ENCODE results near the gene AMH. TPM values are rescaled to one million over a fixed set of nuclear protein-coding genes. Genes with fewer than 3 reads are reported as not detected.

The AMH gene
- total RNA-seq, 1 experiment from 2014 or later = 11.2 TPM

DNA sequence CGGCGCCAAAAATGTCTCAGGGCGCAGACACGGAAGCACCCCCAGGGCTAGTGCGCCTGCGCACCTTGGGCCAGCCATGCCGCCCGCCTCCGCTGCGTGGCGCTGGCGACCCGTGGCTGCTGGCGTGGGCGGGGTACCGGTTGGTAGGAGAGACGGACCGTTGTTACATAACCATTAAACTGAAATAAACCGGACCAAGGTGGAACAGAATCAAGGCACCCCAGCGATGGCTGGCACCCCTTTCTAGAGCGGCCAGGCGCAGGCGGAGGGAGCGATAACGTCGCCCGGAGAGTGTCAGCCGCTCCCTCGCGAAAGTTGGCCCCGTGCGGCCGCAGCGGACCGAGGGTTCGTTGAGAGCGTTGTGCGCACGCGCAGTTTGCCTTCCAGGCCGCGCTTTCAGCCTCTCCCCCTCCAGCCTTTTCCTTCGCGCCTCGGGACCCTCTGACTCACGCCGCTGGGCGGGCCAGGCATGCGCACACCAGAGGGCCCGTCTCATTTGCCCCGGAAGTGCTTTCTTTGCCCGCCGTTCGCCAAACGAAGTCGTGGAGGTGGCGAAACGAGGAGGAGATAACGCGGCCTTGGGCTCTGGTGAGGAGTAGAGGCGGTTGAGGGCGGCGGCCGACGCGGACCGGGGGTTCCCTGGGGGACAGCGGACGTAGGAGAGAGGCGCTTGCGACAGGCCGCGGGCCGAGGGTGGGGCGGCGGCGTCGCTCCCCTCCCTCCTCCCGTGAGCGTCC, 12.6 kb upstream of the AMH start, which contains the start of the genes PLEKHJ1 and SF3A2 (continued):
- TF ChIP-seq, protein P1, sequence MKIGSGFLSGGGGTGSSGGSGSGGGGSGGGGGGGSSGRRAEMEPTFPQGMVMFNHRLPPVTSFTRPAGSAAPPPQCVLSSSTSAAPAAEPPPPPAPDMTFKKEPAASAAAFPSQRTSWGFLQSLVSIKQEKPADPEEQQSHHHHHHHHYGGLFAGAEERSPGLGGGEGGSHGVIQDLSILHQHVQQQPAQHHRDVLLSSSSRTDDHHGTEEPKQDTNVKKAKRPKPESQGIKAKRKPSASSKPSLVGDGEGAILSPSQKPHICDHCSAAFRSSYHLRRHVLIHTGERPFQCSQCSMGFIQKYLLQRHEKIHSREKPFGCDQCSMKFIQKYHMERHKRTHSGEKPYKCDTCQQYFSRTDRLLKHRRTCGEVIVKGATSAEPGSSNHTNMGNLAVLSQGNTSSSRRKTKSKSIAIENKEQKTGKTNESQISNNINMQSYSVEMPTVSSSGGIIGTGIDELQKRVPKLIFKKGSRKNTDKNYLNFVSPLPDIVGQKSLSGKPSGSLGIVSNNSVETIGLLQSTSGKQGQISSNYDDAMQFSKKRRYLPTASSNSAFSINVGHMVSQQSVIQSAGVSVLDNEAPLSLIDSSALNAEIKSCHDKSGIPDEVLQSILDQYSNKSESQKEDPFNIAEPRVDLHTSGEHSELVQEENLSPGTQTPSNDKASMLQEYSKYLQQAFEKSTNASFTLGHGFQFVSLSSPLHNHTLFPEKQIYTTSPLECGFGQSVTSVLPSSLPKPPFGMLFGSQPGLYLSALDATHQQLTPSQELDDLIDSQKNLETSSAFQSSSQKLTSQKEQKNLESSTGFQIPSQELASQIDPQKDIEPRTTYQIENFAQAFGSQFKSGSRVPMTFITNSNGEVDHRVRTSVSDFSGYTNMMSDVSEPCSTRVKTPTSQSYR (CRISPR knock-in tag; IDR thresholded peaks at IDR 0.05) = peak; percentile 91; the same call in 1 of the 2 replicates
- TF ChIP-seq ATF6 (CRISPR knock-in tag; IDR thresholded peaks at IDR 0.05) (no peak), HMGA2 (CRISPR knock-in tag; IDR thresholded peaks at IDR 0.05) (no peak), IRF1 (CRISPR knock-in tag; IDR thresholded peaks at IDR 0.05) (peak; percentile 85), E2F4 (CRISPR knock-in tag; IDR thresholded peaks at IDR 0.05; ENCODE audit: borderline replicate concordance, low read depth) (peak; percentile 87), MYBL2 (CRISPR knock-in tag; IDR thresholded peaks at IDR 0.05) (peak; percentile 94), USF1 (CRISPR knock-in tag; IDR thresholded peaks at IDR 0.05) (peak; percentile 77), ZNF263 (CRISPR knock-in tag; IDR thresholded peaks at IDR 0.05; ENCODE audit: low read depth) (peak; percentile 29; the same call in 1 of the 2 replicates), NR1H2 (CRISPR knock-in tag; IDR thresholded peaks at IDR 0.05) (no peak; the same call in 1 of the 2 replicates), ZNF423 (CRISPR knock-in tag; IDR thresholded peaks at IDR 0.05) (no peak), GRHL2 (CRISPR knock-in tag; IDR thresholded peaks at IDR 0.05; ENCODE audit: insufficient replicate concordance, severe bottlenecking) (no peak), ZNF138 (CRISPR knock-in tag; conservative IDR thresholded peaks at IDR 0.05) (no peak), TCF7 (CRISPR knock-in tag; IDR thresholded peaks at IDR 0.05; ENCODE audit: low read depth) (no peak), FOXP4 (CRISPR knock-in tag; IDR thresholded peaks at IDR 0.05) (peak; percentile 97)
- TF ChIP-seq, protein P2, sequence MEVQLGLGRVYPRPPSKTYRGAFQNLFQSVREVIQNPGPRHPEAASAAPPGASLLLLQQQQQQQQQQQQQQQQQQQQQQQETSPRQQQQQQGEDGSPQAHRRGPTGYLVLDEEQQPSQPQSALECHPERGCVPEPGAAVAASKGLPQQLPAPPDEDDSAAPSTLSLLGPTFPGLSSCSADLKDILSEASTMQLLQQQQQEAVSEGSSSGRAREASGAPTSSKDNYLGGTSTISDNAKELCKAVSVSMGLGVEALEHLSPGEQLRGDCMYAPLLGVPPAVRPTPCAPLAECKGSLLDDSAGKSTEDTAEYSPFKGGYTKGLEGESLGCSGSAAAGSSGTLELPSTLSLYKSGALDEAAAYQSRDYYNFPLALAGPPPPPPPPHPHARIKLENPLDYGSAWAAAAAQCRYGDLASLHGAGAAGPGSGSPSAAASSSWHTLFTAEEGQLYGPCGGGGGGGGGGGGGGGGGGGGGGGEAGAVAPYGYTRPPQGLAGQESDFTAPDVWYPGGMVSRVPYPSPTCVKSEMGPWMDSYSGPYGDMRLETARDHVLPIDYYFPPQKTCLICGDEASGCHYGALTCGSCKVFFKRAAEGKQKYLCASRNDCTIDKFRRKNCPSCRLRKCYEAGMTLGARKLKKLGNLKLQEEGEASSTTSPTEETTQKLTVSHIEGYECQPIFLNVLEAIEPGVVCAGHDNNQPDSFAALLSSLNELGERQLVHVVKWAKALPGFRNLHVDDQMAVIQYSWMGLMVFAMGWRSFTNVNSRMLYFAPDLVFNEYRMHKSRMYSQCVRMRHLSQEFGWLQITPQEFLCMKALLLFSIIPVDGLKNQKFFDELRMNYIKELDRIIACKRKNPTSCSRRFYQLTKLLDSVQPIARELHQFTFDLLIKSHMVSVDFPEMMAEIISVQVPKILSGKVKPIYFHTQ (CRISPR knock-in tag; IDR thresholded peaks at IDR 0.05) = no peak
- TF ChIP-seq, protein P3, sequence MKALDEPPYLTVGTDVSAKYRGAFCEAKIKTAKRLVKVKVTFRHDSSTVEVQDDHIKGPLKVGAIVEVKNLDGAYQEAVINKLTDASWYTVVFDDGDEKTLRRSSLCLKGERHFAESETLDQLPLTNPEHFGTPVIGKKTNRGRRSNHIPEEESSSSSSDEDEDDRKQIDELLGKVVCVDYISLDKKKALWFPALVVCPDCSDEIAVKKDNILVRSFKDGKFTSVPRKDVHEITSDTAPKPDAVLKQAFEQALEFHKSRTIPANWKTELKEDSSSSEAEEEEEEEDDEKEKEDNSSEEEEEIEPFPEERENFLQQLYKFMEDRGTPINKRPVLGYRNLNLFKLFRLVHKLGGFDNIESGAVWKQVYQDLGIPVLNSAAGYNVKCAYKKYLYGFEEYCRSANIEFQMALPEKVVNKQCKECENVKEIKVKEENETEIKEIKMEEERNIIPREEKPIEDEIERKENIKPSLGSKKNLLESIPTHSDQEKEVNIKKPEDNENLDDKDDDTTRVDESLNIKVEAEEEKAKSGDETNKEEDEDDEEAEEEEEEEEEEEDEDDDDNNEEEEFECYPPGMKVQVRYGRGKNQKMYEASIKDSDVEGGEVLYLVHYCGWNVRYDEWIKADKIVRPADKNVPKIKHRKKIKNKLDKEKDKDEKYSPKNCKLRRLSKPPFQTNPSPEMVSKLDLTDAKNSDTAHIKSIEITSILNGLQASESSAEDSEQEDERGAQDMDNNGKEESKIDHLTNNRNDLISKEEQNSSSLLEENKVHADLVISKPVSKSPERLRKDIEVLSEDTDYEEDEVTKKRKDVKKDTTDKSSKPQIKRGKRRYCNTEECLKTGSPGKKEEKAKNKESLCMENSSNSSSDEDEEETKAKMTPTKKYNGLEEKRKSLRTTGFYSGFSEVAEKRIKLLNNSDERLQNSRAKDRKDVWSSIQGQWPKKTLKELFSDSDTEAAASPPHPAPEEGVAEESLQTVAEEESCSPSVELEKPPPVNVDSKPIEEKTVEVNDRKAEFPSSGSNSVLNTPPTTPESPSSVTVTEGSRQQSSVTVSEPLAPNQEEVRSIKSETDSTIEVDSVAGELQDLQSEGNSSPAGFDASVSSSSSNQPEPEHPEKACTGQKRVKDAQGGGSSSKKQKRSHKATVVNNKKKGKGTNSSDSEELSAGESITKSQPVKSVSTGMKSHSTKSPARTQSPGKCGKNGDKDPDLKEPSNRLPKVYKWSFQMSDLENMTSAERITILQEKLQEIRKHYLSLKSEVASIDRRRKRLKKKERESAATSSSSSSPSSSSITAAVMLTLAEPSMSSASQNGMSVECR (CRISPR knock-in tag; IDR thresholded peaks at IDR 0.05; ENCODE audit: borderline replicate concordance) = peak; percentile 95; the same call in 1 of the 2 replicates
- TF ChIP-seq, protein P4, sequence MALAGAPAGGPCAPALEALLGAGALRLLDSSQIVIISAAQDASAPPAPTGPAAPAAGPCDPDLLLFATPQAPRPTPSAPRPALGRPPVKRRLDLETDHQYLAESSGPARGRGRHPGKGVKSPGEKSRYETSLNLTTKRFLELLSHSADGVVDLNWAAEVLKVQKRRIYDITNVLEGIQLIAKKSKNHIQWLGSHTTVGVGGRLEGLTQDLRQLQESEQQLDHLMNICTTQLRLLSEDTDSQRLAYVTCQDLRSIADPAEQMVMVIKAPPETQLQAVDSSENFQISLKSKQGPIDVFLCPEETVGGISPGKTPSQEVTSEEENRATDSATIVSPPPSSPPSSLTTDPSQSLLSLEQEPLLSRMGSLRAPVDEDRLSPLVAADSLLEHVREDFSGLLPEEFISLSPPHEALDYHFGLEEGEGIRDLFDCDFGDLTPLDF (CRISPR knock-in tag; IDR thresholded peaks at IDR 0.05) = peak; percentile 92

Measured in WTC11 (cell line).